Kidney capillary endothelial cell (primary cell): ENCODE results near the gene ERLEC1.
"Not testable (repeated sequence)": the region's sequence is repeated elsewhere in the genome, so short reads cannot be mapped to it uniquely, and the experiment has no call there.

Experiments
- DNase-seq: peaks from one replicate; pipeline ENCODE4 v3.0.0-alpha.2; 2018; ENCODE audit warnings: low spot score

ERLEC1 gene

GRCh38 chr2:53786705-53787613 lies at the start of gene ERLEC1, which contains the start of gene ASB3:
ERLEC1 (plus strand) TSS chr2:53787044; CDS start chr2:53787211, 167 bp downstream.
ASB3 (minus strand) TSS chr2:53786953; CDS start chr2:53765572, 21,381 bp downstream.
- peak; percentile 90 for DNase-seq

GRCh38 chr2:53737091-53737490 lies 49.8 kb upstream of the ERLEC1 start:
- no peak for DNase-seq

- DNase-seq: no peak
Measured at GRCh38 chr2:53739032-53739431, 47.8 kb upstream of the ERLEC1 start.

- DNase-seq: peak; percentile 16
Measured at GRCh38 chr2:53740170-53740569, 46.7 kb upstream of the ERLEC1 start.

- no peak for DNase-seq
Measured at GRCh38 chr2:53744395-53745065, 42.3 kb upstream of the ERLEC1 start.

GRCh38 chr2:53750041-53750768 lies 36.6 kb upstream of the ERLEC1 start:
- DNase-seq: no peak

- peak; percentile 63 for DNase-seq
Measured at GRCh38 chr2:53751728-53752127, 35.1 kb upstream of the ERLEC1 start.

- no peak for DNase-seq
Measured at GRCh38 chr2:53752385-53752784, 34.5 kb upstream of the ERLEC1 start.

- DNase-seq: no peak
Measured at GRCh38 chr2:53753041-53753440, 33.8 kb upstream of the ERLEC1 start.

GRCh38 chr2:53755121-53755520 lies 31.7 kb upstream of the ERLEC1 start:
- DNase-seq: no peak

GRCh38 chr2:53756644-53757043 lies 30.2 kb upstream of the ERLEC1 start:
- no peak for DNase-seq

GRCh38 chr2:53757206-53757605 lies 29.6 kb upstream of the ERLEC1 start:
- DNase-seq: not testable (repeated sequence)

GRCh38 chr2:53765767-53766166 lies 21.1 kb upstream of the ERLEC1 start:
- DNase-seq: no peak

GRCh38 chr2:53767405-53768241 lies 19.2 kb upstream of the ERLEC1 start, which contains the start of gene CHAC2:
CHAC2 (plus strand) TSS chr2:53767804; CDS start chr2:53767887, 83 bp downstream.
- peak; percentile 75 for DNase-seq

GRCh38 chr2:53768242-53768542 lies 18.7 kb upstream of the ERLEC1 start:
- no peak for DNase-seq

GRCh38 chr2:53769318-53769945 lies 17.4 kb upstream of the ERLEC1 start:
- no peak for DNase-seq

- DNase-seq: no peak
Measured at GRCh38 chr2:53770264-53770663, 16.6 kb upstream of the ERLEC1 start.

GRCh38 chr2:53777134-53777533 lies 9.7 kb upstream of the ERLEC1 start:
- no peak for DNase-seq

- no peak for DNase-seq
Measured at GRCh38 chr2:53778536-53779162, 8.2 kb upstream of the ERLEC1 start.

- no peak for DNase-seq
Measured at GRCh38 chr2:53780056-53780455, 6.8 kb upstream of the ERLEC1 start.

- DNase-seq: no peak
Measured at GRCh38 chr2:53782676-53783075, 4.2 kb upstream of the ERLEC1 start.
